Measurements from ENCODE around the gene FCN3. TPM values are rescaled to one million over a fixed set of nuclear protein-coding genes. Genes with fewer than 3 reads are reported as not detected.

Gene FCN3
- total and polyA plus RNA-seq, 2 donors from 2014 or later = 7.9 to 240 TPM

GRCh38 chr1:27333717-27334279 is 40.8 kb downstream of the FCN3 start:
- no peak for TF ChIP-seq CTCF (IDR thresholded peaks at IDR 0.05; ENCODE audit: borderline replicate concordance, extremely low read depth, insufficient read depth)
- no peak for FAIRE-seq
- Histone ChIP-seq H3K27me3 (ENCODE audit: control insufficient read depth, insufficient read depth, low read length) (no peaks in the 10 kb centered on the region), H3K4me3 (ENCODE audit: low read length in 3 of 3) (no peak overlapping the region), H3K4me1 (ENCODE audit: control insufficient read depth in 2 of 3, insufficient read depth in 2 of 3, low read depth in 1 of 3, low read length in 3 of 3) (no peaks in the 10 kb centered on the region), H3K27ac (ENCODE audit: low read depth in 2 of 2, low read length in 2 of 2) (no peak overlapping the region), H3K36me3 (ENCODE audit: control insufficient read depth in 2 of 3, insufficient read depth in 3 of 3, low read length in 3 of 3) (peaks cover 5 to 45% (median 20%) of the 10 kb centered on the region in 3 donors), H3K9ac (ENCODE audit: low read length in 3 of 3) (no peak overlapping the region), H3K9me3 (ENCODE audit: control insufficient read depth in 2 of 3, insufficient read depth in 1 of 3, low read length in 3 of 3) (no peaks in the 10 kb centered on the region)
- intact Hi-C loops (cut with DNase I) = no loop called here
- DNase-seq = no peak

GRCh38 chr1:27332536-27333281 is 41.9 kb downstream of the FCN3 start:
- no peak overlapping the region for H3K9ac ChIP-seq (ENCODE audit: low read length in 3 of 3)
- H3K4me3 ChIP-seq (ENCODE audit: low read length in 3 of 3) = no peak overlapping the region
- peak in 3 of 5 donors; percentile 50 to 66 (median 64) for DNase-seq
- FAIRE-seq = no peak
- no peaks in the 10 kb centered on the region for H3K4me1 ChIP-seq (ENCODE audit: control insufficient read depth in 2 of 3, insufficient read depth in 2 of 3, low read depth in 1 of 3, low read length in 3 of 3)
- no peaks in the 10 kb centered on the region for H3K27me3 ChIP-seq (ENCODE audit: control insufficient read depth, insufficient read depth, low read length)
- TF ChIP-seq CTCF (IDR thresholded peaks at IDR 0.05; ENCODE audit: borderline replicate concordance, extremely low read depth, insufficient read depth) = peak; percentile 72
- H3K36me3 ChIP-seq (ENCODE audit: control insufficient read depth in 2 of 3, insufficient read depth in 3 of 3, low read length in 3 of 3) = peaks cover 5 to 45% (median 22%) of the 10 kb centered on the region in 3 donors
- H3K27ac ChIP-seq (ENCODE audit: low read depth in 2 of 2, low read length in 2 of 2) = no peak overlapping the region
- intact Hi-C loops (cut with DNase I) = no loop called here
- no peaks in the 10 kb centered on the region for H3K9me3 ChIP-seq (ENCODE audit: control insufficient read depth in 2 of 3, insufficient read depth in 1 of 3, low read length in 3 of 3)

- intact Hi-C loops (cut with DNase I) = no loop called here
- no peak overlapping the region for H3K27ac ChIP-seq (ENCODE audit: low read depth in 2 of 2, low read length in 2 of 2)
- no peak for DNase-seq
- H3K27me3 ChIP-seq (ENCODE audit: control insufficient read depth, insufficient read depth, low read length) = no peaks in the 10 kb centered on the region
- no peaks in the 10 kb centered on the region for H3K9me3 ChIP-seq (ENCODE audit: control insufficient read depth in 2 of 3, insufficient read depth in 1 of 3, low read length in 3 of 3)
- no peak overlapping the region for H3K4me3 ChIP-seq (ENCODE audit: low read length in 3 of 3)
- no peak for TF ChIP-seq CTCF (IDR thresholded peaks at IDR 0.05; ENCODE audit: borderline replicate concordance, extremely low read depth, insufficient read depth)
- peaks cover 5 to 45% (median 23%) of the 10 kb centered on the region in 3 donors for H3K36me3 ChIP-seq (ENCODE audit: control insufficient read depth in 2 of 3, insufficient read depth in 3 of 3, low read length in 3 of 3)
- FAIRE-seq = no peak
- H3K9ac ChIP-seq (ENCODE audit: low read length in 3 of 3) = no peak overlapping the region
- H3K4me1 ChIP-seq (ENCODE audit: control insufficient read depth in 2 of 3, insufficient read depth in 2 of 3, low read depth in 1 of 3, low read length in 3 of 3) = peaks cover 0 to under 1% (median 0%) of the 10 kb centered on the region in 3 donors
Measured at GRCh38 chr1:27331922-27332321, 42.7 kb downstream of the FCN3 start.
